Mesenchymal stem cell (in vitro differentiated cells and primary cell): ENCODE measurements around the gene MCF2L2.

ENCODE experiments used
- DNase-seq: peaks from one replicate; pipeline ENCODE4 v3.0.0-alpha.2; 2013
- H2AFZ ChIP-seq: one replicate; pipeline ENCODE4 v1.6.1; 2013; ENCODE audit warnings: low read depth, mild to moderate bottlenecking, control low read depth, inconsistent platforms, low read length, moderate library complexity
- H2AK5ac ChIP-seq: 2 replicates; pipeline ENCODE4 v1.6.1; 2013; ENCODE audit warnings: low read length, moderate library complexity, mild to moderate bottlenecking, inconsistent platforms; ENCODE audit not compliant: severe bottlenecking
- H2BK120ac ChIP-seq: one replicate; pipeline ENCODE4 v1.6.1; 2013; ENCODE audit warnings: low read depth, mild to moderate bottlenecking, inconsistent platforms, low read length, moderate library complexity
- H2BK12ac ChIP-seq, 2 experiments: one replicate each; pipeline ENCODE4 v1.6.1; 2013; ENCODE audit warnings: inconsistent platforms in 2 of 2, low read length in 2 of 2, mild to moderate bottlenecking in 2 of 2, moderate library complexity in 2 of 2, control low read depth in 1 of 2
- H2BK15ac ChIP-seq: one replicate; pipeline ENCODE4 v1.6.1; 2013; ENCODE audit warnings: mild to moderate bottlenecking, low read depth, inconsistent platforms; ENCODE audit not compliant: poor library complexity, severe bottlenecking
- H2BK5ac ChIP-seq: 2 replicates; pipeline ENCODE4 v1.6.1; 2013; ENCODE audit warnings: low read depth, mild to moderate bottlenecking, low read length, control low read depth, inconsistent platforms; ENCODE audit not compliant: poor library complexity, severe bottlenecking
- H3K14ac ChIP-seq, 2 experiments: one replicate each; pipeline ENCODE4 v1.6.1; 2013; ENCODE audit warnings: inconsistent platforms in 2 of 2, low read length in 2 of 2, control low read depth in 1 of 2, mild to moderate bottlenecking in 1 of 2, moderate library complexity in 1 of 2
- H3K18ac ChIP-seq, 2 experiments: one replicate each; pipeline ENCODE4 v1.6.1; 2013; ENCODE audit warnings: inconsistent platforms in 2 of 2, low read length in 2 of 2, control low read depth in 1 of 2, low read depth in 1 of 2, mild to moderate bottlenecking in 1 of 2
- H3K23ac ChIP-seq, 2 experiments: one replicate each; pipeline ENCODE4 v1.6.1; 2013; ENCODE audit warnings: inconsistent platforms in 2 of 2, low read length in 2 of 2, mild to moderate bottlenecking in 2 of 2, moderate library complexity in 2 of 2, control low read depth in 1 of 2
- H3K27ac ChIP-seq: 2 replicates; pipeline ENCODE4 v1.5.1; 2013; ENCODE audit warnings: mild to moderate bottlenecking, moderate library complexity, low read length, control low read depth, inconsistent platforms; ENCODE audit not compliant: poor library complexity, severe bottlenecking
- H3K27me3 ChIP-seq, 2 experiments: 2 replicates each; pipeline versions ENCODE4 v1.6.1 to v1.7.0; 2013; ENCODE audit warnings: low read length in 2 of 2, mild to moderate bottlenecking in 2 of 2, moderate library complexity in 2 of 2, control low read depth in 1 of 2, inconsistent platforms in 1 of 2; ENCODE audit not compliant: control insufficient read depth in 1 of 2, insufficient read depth in 1 of 2
- H3K36me3 ChIP-seq, 2 experiments: 2 replicates each; pipeline versions ENCODE4 v1.6.1 to v1.7.0; 2013; ENCODE audit warnings: low read length in 2 of 2, control low read depth in 1 of 2, inconsistent platforms in 1 of 2, low read depth in 1 of 2, mild to moderate bottlenecking in 1 of 2; ENCODE audit not compliant: insufficient read depth in 2 of 2, control insufficient read depth in 1 of 2
- H3K4ac ChIP-seq, 2 experiments: one replicate each; pipeline ENCODE4 v1.6.1; 2013; ENCODE audit warnings: inconsistent platforms in 2 of 2, low read length in 2 of 2, mild to moderate bottlenecking in 2 of 2, moderate library complexity in 2 of 2, control low read depth in 1 of 2, low read depth in 1 of 2
- H3K4me1 ChIP-seq: 2 replicates; pipeline ENCODE4 v1.6.1; 2013; ENCODE audit warnings: low read depth, low read length, control low read depth; ENCODE audit not compliant: control insufficient read depth, insufficient read depth
- H3K4me2 ChIP-seq: 2 replicates; pipeline ENCODE4 v1.6.1; 2013; ENCODE audit warnings: low read length, mild to moderate bottlenecking, inconsistent platforms; ENCODE audit not compliant: poor library complexity, severe bottlenecking
- H3K4me3 ChIP-seq, 2 experiments: 2 replicates each; pipeline versions ENCODE4 v1.5.1 to v1.7.0; 2013; ENCODE audit warnings: low read length in 2 of 2, mild to moderate bottlenecking in 2 of 2, control low read depth in 1 of 2, low read depth in 1 of 2; ENCODE audit not compliant: insufficient read depth in 1 of 2
- H3K79me1 ChIP-seq: replicated peaks from 2 replicates; pipeline ENCODE4 v1.6.1; 2013; ENCODE audit warnings: mild to moderate bottlenecking, control low read depth, low read length, inconsistent platforms; ENCODE audit not compliant: poor library complexity, severe bottlenecking
- H3K9ac ChIP-seq: 2 replicates; pipeline ENCODE4 v1.7.0; 2013; ENCODE audit warnings: mild to moderate bottlenecking, low read length, moderate library complexity
- H3K9me3 ChIP-seq: 2 replicates; pipeline ENCODE4 v1.7.0; 2013; ENCODE audit warnings: mild to moderate bottlenecking, low read length; ENCODE audit not compliant: control insufficient read depth
- H4K8ac ChIP-seq: one replicate; pipeline ENCODE4 v1.6.1; 2013; ENCODE audit warnings: inconsistent platforms, mild to moderate bottlenecking, low read length, moderate library complexity
- H4K91ac ChIP-seq: one replicate; pipeline ENCODE4 v1.6.1; 2013; ENCODE audit warnings: mild to moderate bottlenecking, low read length, inconsistent platforms
- WGBS: methylation state at CpG from one replicate; pipeline ENCODE4 v1.1.7; 2013; ENCODE audit warnings: mixed read lengths; 5-methylcytosine and 5-hydroxymethylcytosine counted together

The MCF2L2 gene

DNA sequence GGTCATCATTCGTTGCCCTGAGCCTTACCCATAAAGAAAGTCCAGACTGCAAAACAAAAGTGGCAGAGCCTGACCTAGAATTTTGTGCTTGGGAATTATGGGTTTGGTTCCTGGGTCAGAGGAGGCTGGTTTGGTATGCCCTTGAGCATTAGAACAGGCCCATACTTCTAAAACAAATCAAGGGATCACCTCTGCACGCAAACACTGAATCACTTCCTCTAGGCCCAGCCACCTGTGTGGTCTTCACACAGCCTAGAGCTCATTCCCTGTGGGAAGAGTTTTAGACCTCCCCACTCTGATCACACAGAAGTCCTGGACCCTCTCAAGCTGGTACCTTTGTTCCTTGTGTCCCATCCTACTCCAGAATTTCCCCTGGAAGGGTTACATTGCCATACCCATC, 116.0 kb downstream of the MCF2L2 start:
- Histone ChIP-seq H3K23ac (no peak overlapping the region), H3K4me2 (no peak overlapping the region), H3K27me3 (no peaks in the 10 kb centered on the region), H2BK120ac (no peak overlapping the region), H3K4me1 (peaks cover 2% of the 10 kb centered on the region), H2AFZ (no peak overlapping the region), H4K8ac (no peak overlapping the region), H3K36me3 (no peaks in the 10 kb centered on the region), H2BK12ac (no peak overlapping the region), H2BK5ac (no peak overlapping the region), H2BK15ac (no peak overlapping the region), H3K9me3 (no peaks in the 10 kb centered on the region), H3K18ac (no peak overlapping the region), H3K79me1 (no peaks in the 10 kb centered on the region), H3K4me3 (no peak overlapping the region), H3K14ac (no peak overlapping the region), H2AK5ac (no peak overlapping the region), H4K91ac (no peak overlapping the region), H3K4ac (no peak overlapping the region), H3K27ac (no peak overlapping the region), H3K9ac (no peak overlapping the region)
- 98% methylated on average over 2 of the region's 2 CpGs for WGBS
- DNase-seq, result no peak

DNA sequence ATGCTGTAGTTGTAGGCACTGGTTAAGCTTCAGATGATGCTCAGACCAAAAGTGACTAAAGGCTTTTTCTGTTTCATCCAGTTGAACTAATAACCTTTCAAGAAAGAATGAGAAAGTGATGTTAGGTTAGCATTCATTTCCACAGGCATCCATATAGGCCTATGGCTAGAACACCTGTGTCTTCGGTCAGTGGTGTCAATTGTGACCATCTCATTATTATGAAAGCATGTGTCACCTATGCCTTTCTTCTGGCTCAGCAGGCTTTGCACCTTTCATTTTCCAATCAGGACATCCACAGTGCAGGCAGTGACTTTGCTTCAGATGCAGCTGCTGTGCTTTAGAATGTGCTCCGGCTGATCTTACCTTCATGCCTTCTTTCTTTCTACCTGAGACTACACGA, 117.5 kb downstream of the MCF2L2 start:
- no peak overlapping the region for H2BK12ac ChIP-seq
- no peak overlapping the region for H4K91ac ChIP-seq
- no peak overlapping the region for H2BK120ac ChIP-seq
- no peak overlapping the region for H2AFZ ChIP-seq
- no peak overlapping the region for H2BK15ac ChIP-seq
- no peak overlapping the region for H2AK5ac ChIP-seq
- no peak overlapping the region for H3K27ac ChIP-seq
- DNase-seq, result no peak
- H4K8ac ChIP-seq, result no peak overlapping the region
- H3K4me3 ChIP-seq, result no peak overlapping the region
- H3K14ac ChIP-seq, result no peak overlapping the region
- no peaks in the 10 kb centered on the region for H3K36me3 ChIP-seq
- H3K18ac ChIP-seq, result no peak overlapping the region
- H2BK5ac ChIP-seq, result no peak overlapping the region
- H3K23ac ChIP-seq, result no peak overlapping the region
- H3K27me3 ChIP-seq, result no peaks in the 10 kb centered on the region
- WGBS, result 99% methylated on average over 2 of the region's 3 CpGs
- no peaks in the 10 kb centered on the region for H3K9me3 ChIP-seq
- H3K9ac ChIP-seq, result no peak overlapping the region
- H3K4me1 ChIP-seq, result peaks cover 8% of the 10 kb centered on the region
- H3K4ac ChIP-seq, result no peak overlapping the region
- H3K79me1 ChIP-seq, result no peaks in the 10 kb centered on the region
- H3K4me2 ChIP-seq, result no peak overlapping the region

DNA sequence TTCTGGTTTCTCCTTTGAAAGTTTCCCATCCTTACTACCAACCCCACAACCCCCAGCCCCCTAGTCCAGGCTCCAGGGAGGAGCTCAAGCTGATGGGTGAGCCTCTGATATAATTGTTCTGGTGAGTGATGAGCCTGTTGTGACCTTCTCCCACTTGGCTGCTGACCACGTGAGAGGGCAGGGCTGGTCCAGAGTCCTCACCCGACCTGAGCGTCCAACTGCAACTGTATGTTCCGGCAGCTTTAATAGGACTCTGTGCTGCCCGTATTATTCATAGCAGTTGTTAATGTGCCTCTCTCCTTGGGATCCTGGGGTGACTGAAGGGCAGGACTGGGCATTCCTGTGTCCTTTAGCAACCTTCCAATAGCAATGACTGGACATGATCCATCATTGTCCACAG, 119.1 kb downstream of the MCF2L2 start:
- Histone ChIP-seq H3K23ac (no peak overlapping the region), H3K79me1 (no peaks in the 10 kb centered on the region), H2AFZ (no peak overlapping the region), H2BK5ac (no peak overlapping the region), H3K4ac (no peak overlapping the region), H3K18ac (no peak overlapping the region), H3K9me3 (no peaks in the 10 kb centered on the region), H3K27ac (no peak overlapping the region), H3K4me1 (peaks cover 8% of the 10 kb centered on the region), H2BK12ac (no peak overlapping the region), H3K36me3 (no peaks in the 10 kb centered on the region), H3K9ac (no peak overlapping the region), H3K4me2 (no peak overlapping the region), H4K91ac (peak overlapping the region; percentile 22), H3K14ac (no peak overlapping the region), H2BK15ac (no peak overlapping the region), H3K4me3 (no peak overlapping the region), H4K8ac (no peak overlapping the region), H3K27me3 (no peaks in the 10 kb centered on the region), H2AK5ac (peak overlapping the region; percentile 3), H2BK120ac (no peak overlapping the region)
- DNase-seq, result no peak
- 92% methylated on average over 5 of the region's 5 CpGs for WGBS

DNA sequence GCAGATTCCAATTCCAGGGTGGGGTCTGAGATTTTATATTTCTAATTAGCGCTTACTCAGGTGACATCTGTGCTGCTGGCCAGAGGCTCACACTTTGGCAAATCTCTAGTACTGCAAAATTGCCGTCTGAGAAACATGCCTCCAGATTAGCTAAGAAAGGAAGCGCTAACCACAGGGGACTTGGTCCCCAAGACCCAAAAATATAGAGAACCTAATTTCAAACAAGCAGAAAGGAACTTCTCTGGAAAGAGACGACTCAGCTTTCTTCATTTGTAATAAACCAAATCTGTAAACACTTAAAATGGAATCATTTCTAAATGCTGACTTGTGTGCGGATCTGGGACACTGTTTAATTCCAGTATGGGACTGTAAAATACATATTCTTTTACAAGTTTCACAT, 119.7 kb downstream of the MCF2L2 start:
- Histone ChIP-seq H2BK15ac (no peak overlapping the region), H3K27ac (no peak overlapping the region), H2AK5ac (no peak overlapping the region), H2AFZ (no peak overlapping the region), H3K36me3 (no peaks in the 10 kb centered on the region), H3K27me3 (no peaks in the 10 kb centered on the region), H3K4me1 (peaks cover 7% of the 10 kb centered on the region), H4K91ac (no peak overlapping the region), H4K8ac (no peak overlapping the region), H3K79me1 (no peaks in the 10 kb centered on the region), H3K18ac (no peak overlapping the region), H3K9me3 (no peaks in the 10 kb centered on the region), H3K23ac (no peak overlapping the region), H3K14ac (no peak overlapping the region), H3K9ac (no peak overlapping the region), H2BK12ac (no peak overlapping the region), H3K4me3 (no peak overlapping the region), H3K4me2 (no peak overlapping the region), H3K4ac (no peak overlapping the region), H2BK5ac (no peak overlapping the region), H2BK120ac (no peak overlapping the region)
- WGBS, result 95% methylated on average over 4 of the region's 5 CpGs
- DNase-seq, result no peak
